GM12874 (cell line): ENCODE data around the gene ZNF613.

Source experiments
- CTCF ChIP-seq: IDR thresholded peaks from 2 replicates; pipeline ENCODE4 v1.5.1; 2011; ENCODE audit warnings: low read depth, mild to moderate bottlenecking, control low read depth, low read length, moderate library complexity; ENCODE audit not compliant: insufficient read depth

The ZNF613 gene

GRCh38 chr19:51983361-51983760 lies 56.1 kb downstream of the ZNF613 start:
- no peak for TF ChIP-seq CTCF

- no peak for TF ChIP-seq CTCF
Observed at GRCh38 chr19:51986309-51987291, 59.3 kb downstream of the ZNF613 start, which contains the start of gene ZNF350. Gene ZNF350 (minus strand): TSS chr19:51986840. CDS start chr19:51974360, 12,480 bp downstream.

- no peak for TF ChIP-seq CTCF
Observed at GRCh38 chr19:51993422-51993821, 66.2 kb downstream of the ZNF613 start.

- TF ChIP-seq CTCF = no peak
Observed at GRCh38 chr19:51994048-51994644, 66.9 kb downstream of the ZNF613 start.
